GM18502 (cell line): Measurements from ENCODE around the gene HYDIN.

Source experiments
- ATAC-seq: cut with Tn5 transposase; IDR thresholded peaks from one replicate; pipeline ENCODE4 v1.9.1; 2021; ENCODE audit warnings: mild to moderate bottlenecking; ENCODE audit not compliant: unreplicated experiment, poor library complexity

Gene HYDIN

DNA sequence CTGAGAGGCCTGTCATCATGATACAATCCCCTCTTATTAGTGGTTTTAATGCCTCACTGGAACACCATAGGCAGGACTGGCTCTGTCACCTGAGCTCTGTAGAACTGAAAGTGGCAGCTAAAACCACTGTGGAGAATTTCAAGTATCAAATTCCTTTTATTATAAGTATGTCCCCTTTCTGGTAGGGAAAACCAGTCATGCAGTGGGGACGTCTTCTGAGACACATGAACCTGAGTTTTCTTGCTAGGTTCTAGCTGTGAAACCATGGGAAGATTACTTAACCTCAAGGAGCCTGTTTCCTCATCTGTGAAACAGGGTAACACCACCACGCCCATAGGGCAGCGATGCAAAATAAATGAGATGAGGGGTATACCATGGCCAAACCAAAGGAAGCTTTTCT lies 434.2 kb downstream of the HYDIN start:
- ATAC-seq, result no peak

GRCh38 chr16:70795296-70795912 lies 435.1 kb downstream of the HYDIN start:
- ATAC-seq, result no peak

GRCh38 chr16:70793851-70794502 lies 436.5 kb downstream of the HYDIN start:
- peak; percentile 58 for ATAC-seq

DNA sequence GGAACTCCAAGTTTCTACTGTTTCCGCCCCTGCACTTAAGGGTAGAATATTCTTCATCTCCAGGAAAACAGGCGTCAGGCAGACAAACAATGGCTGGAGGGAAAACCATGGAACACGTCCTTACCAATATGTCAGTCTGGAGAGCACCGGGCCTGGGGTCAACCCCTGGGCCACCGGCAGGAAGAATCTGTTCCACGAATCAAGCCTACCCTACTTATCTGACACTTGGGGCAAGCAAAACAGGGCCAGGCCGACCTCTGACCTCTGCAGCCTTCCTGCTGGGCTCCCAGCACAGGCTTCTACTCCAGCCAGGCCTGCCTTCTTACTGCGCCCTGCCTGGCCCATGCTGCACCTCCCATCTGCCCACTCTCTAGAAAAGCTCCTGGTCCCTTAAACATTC lies 439.7 kb downstream of the HYDIN start:
- no peak for ATAC-seq

DNA sequence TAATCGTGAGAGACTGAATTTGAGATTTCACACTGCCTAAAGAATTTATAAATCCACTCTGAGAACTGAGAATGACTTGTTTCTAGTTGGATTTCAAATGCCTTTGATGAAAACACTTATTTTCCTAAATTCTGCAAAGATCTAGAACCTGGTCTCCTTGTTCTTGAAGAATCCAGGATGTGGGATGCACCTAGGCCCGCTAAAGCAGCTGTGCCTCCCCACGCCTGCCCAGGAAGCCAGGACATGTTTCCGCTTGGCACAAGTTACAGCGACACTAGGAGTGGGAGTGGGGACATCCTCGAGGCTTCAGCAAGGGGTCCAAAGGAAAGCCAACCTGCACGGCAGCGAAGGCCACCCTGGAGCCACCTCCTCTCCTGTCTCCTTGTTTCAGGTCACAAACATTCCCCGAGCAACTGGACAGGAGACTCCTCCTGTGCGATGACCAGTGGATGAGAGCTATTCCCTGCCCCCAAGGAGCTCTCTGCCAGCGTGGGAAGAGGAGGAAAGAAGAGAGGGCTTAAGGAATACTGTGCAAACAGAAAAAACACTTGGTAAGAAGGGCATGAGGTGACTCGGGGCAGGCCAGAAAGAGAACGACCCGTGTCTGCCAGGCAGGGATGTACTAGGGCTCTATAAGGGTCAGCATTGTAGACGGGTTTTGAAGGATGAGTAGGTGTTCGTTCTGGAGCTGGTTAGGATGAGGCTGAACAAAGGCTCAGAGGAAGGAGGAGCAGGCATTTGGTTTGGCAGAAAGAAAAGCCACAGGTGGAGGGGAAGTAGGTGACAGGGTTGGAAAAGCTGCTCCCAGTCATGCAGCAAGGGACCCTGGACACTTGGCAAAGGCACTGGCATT lies 440.7 kb downstream of the HYDIN start:
- ATAC-seq, result no peak

- no peak for ATAC-seq
These were observed 441.6 kb downstream of the HYDIN start for GRCh38 chr16:70788668-70789594.

DNA sequence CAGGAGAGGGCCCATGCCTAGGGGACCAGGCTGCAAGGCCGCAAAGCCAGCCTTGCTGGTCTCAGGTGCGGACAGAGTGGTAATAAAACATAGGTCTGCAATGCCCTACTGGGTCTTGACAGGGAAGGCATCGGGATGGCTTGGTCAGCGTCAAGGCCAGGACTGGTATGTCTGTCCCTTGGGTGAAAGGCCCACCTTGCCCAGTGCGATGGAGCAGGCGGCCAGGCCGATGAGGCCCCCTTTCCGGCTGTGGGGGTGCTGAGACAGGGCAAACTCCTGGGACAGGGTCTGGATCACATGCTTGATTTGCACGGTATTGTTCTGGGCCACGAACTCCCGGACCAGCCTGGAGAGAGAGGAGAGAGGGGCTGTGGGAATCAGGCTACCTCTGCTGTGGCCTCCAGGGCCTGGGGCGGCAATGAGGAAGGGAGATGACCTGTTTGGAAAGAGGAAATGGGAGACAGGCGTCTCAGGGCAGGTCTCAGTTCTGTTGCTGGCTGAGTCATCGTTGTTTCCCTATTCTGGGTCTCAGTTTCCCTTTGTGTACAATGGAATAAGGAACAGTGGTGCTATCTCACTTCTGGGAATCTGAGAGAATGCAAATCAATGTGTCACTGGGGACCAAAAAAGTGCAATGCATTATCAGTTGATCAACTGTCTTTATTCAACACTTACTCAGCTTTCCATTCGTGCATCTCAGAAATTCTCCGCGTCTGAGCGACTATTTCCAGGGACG lies 444.3 kb downstream of the HYDIN start:
- ATAC-seq, result no peak

- no peak for ATAC-seq
These were observed 445.6 kb downstream of the HYDIN start for GRCh38 chr16:70784692-70785555.

DNA sequence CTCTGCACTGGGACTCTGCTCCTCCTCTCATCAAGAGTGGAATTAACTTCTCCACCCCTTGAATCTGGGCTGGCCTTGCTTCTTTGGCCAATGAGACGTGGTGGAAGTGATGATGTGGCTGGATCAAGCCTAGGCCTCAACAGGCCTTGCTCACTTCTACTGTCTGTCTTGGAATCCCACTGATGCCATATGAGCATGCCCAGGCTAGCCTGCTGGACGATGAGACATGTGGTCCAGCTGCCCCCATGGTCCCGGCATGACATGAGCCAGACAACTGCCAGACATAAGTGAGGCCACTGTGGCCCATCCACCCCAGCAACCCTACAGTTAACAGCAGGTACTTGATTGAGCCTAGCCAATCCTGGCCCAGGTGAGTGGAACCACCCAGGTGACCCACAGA lies 448.3 kb downstream of the HYDIN start:
- ATAC-seq, result no peak

DNA sequence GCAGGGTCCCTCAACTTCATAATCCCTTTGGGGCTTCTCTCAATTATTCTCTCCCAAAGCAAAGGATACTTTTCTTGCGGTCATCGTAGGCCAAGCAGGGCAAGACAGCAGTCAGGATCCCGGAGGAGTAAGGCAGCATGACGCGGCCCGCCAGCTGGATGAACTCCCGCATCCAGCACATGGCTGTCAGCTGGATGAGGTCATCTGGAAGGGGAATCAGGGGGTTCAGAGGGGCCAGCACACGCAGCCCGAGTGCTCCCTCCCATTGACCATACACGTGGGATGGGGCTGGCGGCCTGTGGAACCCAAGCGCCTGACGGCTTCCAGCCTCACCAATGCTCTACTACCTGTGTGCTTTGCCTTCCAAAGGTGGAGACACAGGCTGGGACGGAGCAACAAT lies 448.7 kb downstream of the HYDIN start:
- ATAC-seq, result no peak

DNA sequence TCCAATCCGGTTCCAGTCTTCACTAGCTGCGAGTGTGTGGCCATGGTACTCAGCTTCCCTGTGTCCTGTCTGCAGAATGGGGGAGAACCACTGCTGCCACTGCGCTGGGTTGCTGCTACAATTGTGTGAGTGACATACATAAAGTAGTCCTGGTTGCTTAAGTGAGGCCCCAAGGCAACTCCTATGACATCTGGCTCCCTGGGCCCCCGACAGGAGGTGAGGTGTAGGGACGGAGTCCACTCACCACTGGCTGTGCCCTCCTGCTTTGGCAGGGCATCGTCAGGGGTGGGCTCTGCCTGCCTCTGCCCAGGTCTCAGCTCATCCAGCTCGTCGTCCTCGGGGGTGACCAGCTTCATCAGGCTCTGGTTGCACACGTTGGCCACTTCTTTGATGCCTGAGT lies 450.0 kb downstream of the HYDIN start:
- no peak for ATAC-seq

GRCh38 chr16:70779361-70779760 lies 451.2 kb downstream of the HYDIN start:
- no peak for ATAC-seq

DNA sequence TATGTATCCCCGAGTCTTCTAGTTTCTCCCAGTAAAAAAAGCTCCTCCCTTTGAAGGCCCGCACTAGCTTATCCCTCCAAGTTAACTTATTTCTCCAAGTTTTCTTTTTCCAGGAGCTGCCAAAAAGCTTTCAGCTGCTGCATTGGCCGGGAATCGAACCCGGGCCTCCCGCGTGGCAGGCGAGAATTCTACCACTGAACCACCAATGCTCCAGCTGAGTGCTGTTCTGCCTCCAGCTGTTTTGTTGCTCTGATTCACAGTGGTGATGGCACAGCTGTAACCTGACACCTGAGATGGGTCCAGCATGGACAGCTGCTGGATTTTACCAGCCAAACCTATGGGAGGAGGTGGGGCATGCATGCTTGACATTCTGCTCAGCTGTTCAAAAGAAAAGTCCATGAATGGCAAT lies 451.6 kb downstream of the HYDIN start:
- no peak for ATAC-seq

- ATAC-seq, result no peak
These were observed 452.5 kb downstream of the HYDIN start for GRCh38 chr16:70777973-70778406.

DNA sequence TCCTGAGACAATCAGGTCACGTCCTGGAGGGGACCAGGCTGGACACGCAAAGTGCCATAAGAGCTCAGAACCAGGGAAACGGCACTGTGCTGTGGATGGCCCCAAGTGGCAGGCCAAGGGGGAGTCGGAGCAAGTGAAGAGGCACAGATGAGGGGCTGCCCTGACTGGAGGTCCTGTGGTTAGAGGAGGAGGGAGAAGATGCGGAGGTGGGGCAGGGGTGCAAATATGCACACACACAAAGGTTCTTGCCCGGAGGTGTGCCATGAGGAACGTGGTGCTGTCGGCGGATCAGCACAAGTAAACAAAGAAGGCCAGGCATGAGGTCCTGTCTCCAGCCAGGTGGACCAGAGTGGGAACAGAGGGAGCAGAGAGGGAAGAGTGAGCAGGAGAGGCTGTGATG lies 453.0 kb downstream of the HYDIN start:
- no peak for ATAC-seq

- ATAC-seq, result no peak
These were observed 455.1 kb downstream of the HYDIN start for GRCh38 chr16:70775399-70775798.

GRCh38 chr16:70774261-70774660 lies 456.3 kb downstream of the HYDIN start:
- ATAC-seq, result no peak

GRCh38 chr16:70772493-70772892 lies 458.0 kb downstream of the HYDIN start:
- no peak for ATAC-seq
